ENCODE data around the gene CLDN9.

CLDN9 gene

DNA sequence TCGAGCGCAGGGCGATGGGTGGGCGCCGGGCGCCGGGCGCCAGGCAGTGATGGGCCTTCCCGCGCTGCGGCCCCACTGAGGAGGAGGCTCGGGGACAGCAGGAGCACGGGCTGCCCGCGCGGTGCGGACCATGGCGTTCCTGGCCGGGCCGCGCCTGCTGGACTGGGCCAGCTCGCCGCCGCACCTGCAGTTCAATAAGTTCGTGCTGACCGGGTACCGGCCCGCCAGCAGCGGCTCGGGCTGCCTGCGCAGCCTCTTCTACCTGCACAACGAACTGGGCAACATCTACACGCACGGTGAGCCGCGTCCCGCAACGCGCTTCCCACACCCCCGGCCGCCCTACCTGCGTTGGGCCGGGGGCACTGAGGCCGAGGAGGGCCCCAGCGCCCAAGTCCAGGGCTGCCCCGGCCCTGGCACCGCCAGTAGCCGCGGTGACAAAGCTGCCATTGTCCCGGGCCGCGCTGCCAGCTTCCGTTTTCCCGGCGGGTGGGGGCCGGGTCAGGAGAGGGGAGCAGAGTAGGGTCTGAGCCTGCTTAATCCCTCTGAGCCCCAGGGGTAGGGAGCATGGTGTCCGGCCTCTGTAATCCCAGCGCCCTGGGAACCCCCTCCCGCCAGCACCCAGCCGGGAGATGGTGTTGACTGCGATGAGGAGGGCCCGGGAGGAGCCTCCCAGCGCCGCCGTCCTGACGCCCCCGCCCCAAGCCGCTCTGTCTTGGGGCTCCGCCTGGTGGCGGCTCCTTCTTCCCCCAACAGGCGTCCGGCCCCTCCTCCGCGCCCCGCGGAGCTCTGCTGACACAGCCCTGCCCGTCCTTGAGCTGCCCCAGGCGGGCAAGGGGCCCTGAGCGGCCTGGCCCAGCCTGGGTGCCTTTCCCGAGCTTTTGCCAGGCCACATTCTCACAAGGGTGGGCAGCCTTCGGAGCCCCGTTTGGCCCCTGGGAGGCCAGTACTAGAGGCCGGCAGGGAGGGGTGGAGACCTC is 42.9 kb upstream of the CLDN9 start (continued):
- TF ChIP-seq ZBTB11 (tag by site-specific recombination; conservative IDR thresholded peaks at IDR 0.05; ENCODE audit: low read depth) (peak; percentile 25; the same call in 1 of the 2 replicates), ZNF138 (tag by site-specific recombination; IDR thresholded peaks at IDR 0.05; ENCODE audit: borderline replicate concordance) (no peak), ZNF324 (tag by site-specific recombination; IDR thresholded peaks at IDR 0.05) (0 out of 2 replicates have a peak, but pooled peaks have one; percentile 16), ZNF473 (tag by site-specific recombination; IDR thresholded peaks at IDR 0.05) (no peak), BCL11B (tag by site-specific recombination; IDR thresholded peaks at IDR 0.05; ENCODE audit: low read depth) (peak; percentile 72; the same call in 1 of the 2 replicates), ZNF2 (tag by site-specific recombination; IDR thresholded peaks at IDR 0.05) (peak; percentile 75), ZNF843 (tag by site-specific recombination; IDR thresholded peaks at IDR 0.05) (no peak), WT1 (tag by site-specific recombination; IDR thresholded peaks at IDR 0.05) (peak; percentile 83), ZBTB7A (tag by site-specific recombination; IDR thresholded peaks at IDR 0.05; ENCODE audit: low read depth) (peak; percentile 78; the same call in 1 of the 2 replicates), KLF16 (tag by site-specific recombination; IDR thresholded peaks at IDR 0.05) (peak; percentile 59; the same call in 1 of the 2 replicates), ZNF174 (tag by site-specific recombination; IDR thresholded peaks at IDR 0.05) (no peak), ZNF223 (tag by site-specific recombination; IDR thresholded peaks at IDR 0.05) (no peak), YY1 (tag by site-specific recombination; IDR thresholded peaks at IDR 0.05) (peak; percentile 35; the same call in 1 of the 2 replicates), ZNF785 (tag by site-specific recombination; IDR thresholded peaks at IDR 0.05) (0 out of 2 replicates have a peak, but pooled peaks have one; percentile 26), SCRT2 (tag by site-specific recombination; IDR thresholded peaks at IDR 0.05) (peak; percentile 73), ZNF768 (tag by site-specific recombination; IDR thresholded peaks at IDR 0.05) (no peak), ZNF623 (tag by site-specific recombination; IDR thresholded peaks at IDR 0.05) (no peak), ZNF610 (tag by site-specific recombination; IDR thresholded peaks at IDR 0.05; ENCODE audit: borderline replicate concordance) (peak; percentile 71; the same call in 1 of the 2 replicates), ZNF48 (tag by site-specific recombination; IDR thresholded peaks at IDR 0.05) (no peak), ZBTB26 (tag by site-specific recombination; optimal IDR thresholded peaks at IDR 0.05) (peak; percentile 51)
- TF ChIP-seq, protein P1, sequence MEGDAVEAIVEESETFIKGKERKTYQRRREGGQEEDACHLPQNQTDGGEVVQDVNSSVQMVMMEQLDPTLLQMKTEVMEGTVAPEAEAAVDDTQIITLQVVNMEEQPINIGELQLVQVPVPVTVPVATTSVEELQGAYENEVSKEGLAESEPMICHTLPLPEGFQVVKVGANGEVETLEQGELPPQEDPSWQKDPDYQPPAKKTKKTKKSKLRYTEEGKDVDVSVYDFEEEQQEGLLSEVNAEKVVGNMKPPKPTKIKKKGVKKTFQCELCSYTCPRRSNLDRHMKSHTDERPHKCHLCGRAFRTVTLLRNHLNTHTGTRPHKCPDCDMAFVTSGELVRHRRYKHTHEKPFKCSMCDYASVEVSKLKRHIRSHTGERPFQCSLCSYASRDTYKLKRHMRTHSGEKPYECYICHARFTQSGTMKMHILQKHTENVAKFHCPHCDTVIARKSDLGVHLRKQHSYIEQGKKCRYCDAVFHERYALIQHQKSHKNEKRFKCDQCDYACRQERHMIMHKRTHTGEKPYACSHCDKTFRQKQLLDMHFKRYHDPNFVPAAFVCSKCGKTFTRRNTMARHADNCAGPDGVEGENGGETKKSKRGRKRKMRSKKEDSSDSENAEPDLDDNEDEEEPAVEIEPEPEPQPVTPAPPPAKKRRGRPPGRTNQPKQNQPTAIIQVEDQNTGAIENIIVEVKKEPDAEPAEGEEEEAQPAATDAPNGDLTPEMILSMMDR (tag by site-specific recombination; IDR thresholded peaks at IDR 0.05) = peak; percentile 91
- TF ChIP-seq, protein P2, sequence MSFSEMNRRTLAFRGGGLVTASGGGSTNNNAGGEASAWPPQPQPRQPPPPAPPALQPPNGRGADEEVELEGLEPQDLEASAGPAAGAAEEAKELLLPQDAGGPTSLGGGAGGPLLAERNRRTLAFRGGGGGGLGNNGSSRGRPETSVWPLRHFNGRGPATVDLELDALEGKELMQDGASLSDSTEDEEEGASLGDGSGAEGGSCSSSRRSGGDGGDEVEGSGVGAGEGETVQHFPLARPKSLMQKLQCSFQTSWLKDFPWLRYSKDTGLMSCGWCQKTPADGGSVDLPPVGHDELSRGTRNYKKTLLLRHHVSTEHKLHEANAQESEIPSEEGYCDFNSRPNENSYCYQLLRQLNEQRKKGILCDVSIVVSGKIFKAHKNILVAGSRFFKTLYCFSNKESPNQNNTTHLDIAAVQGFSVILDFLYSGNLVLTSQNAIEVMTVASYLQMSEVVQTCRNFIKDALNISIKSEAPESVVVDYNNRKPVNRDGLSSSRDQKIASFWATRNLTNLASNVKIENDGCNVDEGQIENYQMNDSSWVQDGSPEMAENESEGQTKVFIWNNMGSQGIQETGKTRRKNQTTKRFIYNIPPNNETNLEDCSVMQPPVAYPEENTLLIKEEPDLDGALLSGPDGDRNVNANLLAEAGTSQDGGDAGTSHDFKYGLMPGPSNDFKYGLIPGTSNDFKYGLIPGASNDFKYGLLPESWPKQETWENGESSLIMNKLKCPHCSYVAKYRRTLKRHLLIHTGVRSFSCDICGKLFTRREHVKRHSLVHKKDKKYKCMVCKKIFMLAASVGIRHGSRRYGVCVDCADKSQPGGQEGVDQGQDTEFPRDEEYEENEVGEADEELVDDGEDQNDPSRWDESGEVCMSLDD (tag by site-specific recombination; IDR thresholded peaks at IDR 0.05) = peak; percentile 61
- TF ChIP-seq, protein P3, sequence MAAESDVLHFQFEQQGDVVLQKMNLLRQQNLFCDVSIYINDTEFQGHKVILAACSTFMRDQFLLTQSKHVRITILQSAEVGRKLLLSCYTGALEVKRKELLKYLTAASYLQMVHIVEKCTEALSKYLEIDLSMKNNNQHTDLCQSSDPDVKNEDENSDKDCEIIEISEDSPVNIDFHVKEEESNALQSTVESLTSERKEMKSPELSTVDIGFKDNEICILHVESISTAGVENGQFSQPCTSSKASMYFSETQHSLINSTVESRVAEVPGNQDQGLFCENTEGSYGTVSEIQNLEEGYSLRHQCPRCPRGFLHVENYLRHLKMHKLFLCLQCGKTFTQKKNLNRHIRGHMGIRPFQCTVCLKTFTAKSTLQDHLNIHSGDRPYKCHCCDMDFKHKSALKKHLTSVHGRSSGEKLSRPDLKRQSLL (tag by site-specific recombination; IDR thresholded peaks at IDR 0.05) = peak; percentile 52; the same call in 1 of the 2 replicates
- TF ChIP-seq, protein P4, sequence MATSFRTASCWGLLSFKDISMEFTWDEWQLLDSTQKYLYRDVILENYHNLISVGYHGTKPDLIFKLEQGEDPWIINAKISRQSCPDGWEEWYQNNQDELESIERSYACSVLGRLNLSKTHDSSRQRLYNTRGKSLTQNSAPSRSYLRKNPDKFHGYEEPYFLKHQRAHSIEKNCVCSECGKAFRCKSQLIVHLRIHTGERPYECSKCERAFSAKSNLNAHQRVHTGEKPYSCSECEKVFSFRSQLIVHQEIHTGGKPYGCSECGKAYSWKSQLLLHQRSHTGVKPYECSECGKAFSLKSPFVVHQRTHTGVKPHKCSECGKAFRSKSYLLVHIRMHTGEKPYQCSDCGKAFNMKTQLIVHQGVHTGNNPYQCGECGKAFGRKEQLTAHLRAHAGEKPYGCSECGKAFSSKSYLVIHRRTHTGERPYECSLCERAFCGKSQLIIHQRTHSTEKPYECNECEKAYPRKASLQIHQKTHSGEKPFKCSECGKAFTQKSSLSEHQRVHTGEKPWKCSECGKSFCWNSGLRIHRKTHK (tag by site-specific recombination; IDR thresholded peaks at IDR 0.05) = no peak

Data from HEK293 (cell line).